K562 treated with DMSO at 1 percent for 48 hours (cell line): ENCODE data around the gene VPS37B. TPM values are rescaled to one million over a fixed set of nuclear protein-coding genes. Genes with fewer than 3 reads are reported as not detected.

Experiments used
- total RNA-seq: library from RNA; unstranded; fragments of 300-600 nt; gene quantifications from 2 replicates; pipeline ENCODE4 v1.2.3, GENCODE V29; 2022; ENCODE audit warnings: low replicate concordance; ENCODE audit errors: extremely low read depth

VPS37B gene
- total RNA-seq = not detected in 2 replicates

GRCh38 chr12:122895704-122896636 lies at the start of gene VPS37B:
Gene VPS37B, minus strand, starts transcription at chr12:122896124. Its CDS starts 62 bp downstream, at chr12:122896062.

GRCh38 chr12:122834921-122835749 lies 60.8 kb downstream of the VPS37B start, which contains the start of gene HIP1R:
Gene HIP1R, plus strand, starts transcription at chr12:122835457. Its CDS starts 94 bp downstream, at chr12:122835551.

Other genes starting within 250 kb of the VPS37B start
- not detected in 2 replicates for gene HCAR2, start 192.8 kb downstream of the VPS37B start, total RNA-seq
- not detected in 2 replicates for gene HCAR3, start 179.3 kb downstream of the VPS37B start, total RNA-seq
- not detected in 2 replicates for gene HCAR1, start 165.3 kb downstream of the VPS37B start, total RNA-seq
- gene DENR, start 143.3 kb downstream of the VPS37B start, total RNA-seq = not detected in 2 replicates
- not detected in 2 replicates for gene CCDC62, start 121.6 kb downstream of the VPS37B start, total RNA-seq
- not detected in 2 replicates for gene HIP1R, start 60.7 kb downstream of the VPS37B start, total RNA-seq
- gene ABCB9, start 70.3 kb upstream of the VPS37B start, total RNA-seq = not detected in 2 replicates
- not detected in 2 replicates for gene OGFOD2, start 79.1 kb upstream of the VPS37B start, total RNA-seq
- gene ARL6IP4, start 84.6 kb upstream of the VPS37B start, total RNA-seq = 481 TPM in 1 of 2 replicates, not detected in the other